GM23338 (cell line): ENCODE measurements around the gene RIPPLY2. TPM values are rescaled to one million over a fixed set of nuclear protein-coding genes. Genes with fewer than 3 reads are reported as not detected.

Experiments used
- ATAC-seq: fragments of 200-7000 bp; cut with Tn5 transposase; 3 replicates; pipeline ENCODE4 v1.9.1; 2020
- DNase-seq: peaks from one replicate; pipeline ENCODE4 v3.0.0-alpha.2; 2015; ENCODE audit warnings: low spot score
- H2AFZ ChIP-seq: fragments of 200-600 bp; sonication (generic); 2 replicates; pipeline ENCODE4 v1.8.0; 2016; ENCODE audit warnings: antibody characterized with exemption, mild to moderate bottlenecking, moderate library complexity
- H3F3A ChIP-seq: fragments of 200-600 bp; sonication (generic); replicated peaks from 2 replicates; pipeline ENCODE4 v1.8.0; 2017; ENCODE audit warnings: antibody characterized with exemption, mixed run types, low read depth
- H3K27ac ChIP-seq: fragments of 200-600 bp; sonication (generic); 2 replicates; pipeline ENCODE4 v1.6.1; 2016; ENCODE audit warnings: low read depth
- H3K27me3 ChIP-seq: fragments of 200-600 bp; sonication (generic); 2 replicates; pipeline ENCODE4 v1.8.0; 2016; ENCODE audit warnings: mild to moderate bottlenecking, mixed run types, moderate library complexity; ENCODE audit not compliant: insufficient read depth
- H3K36me3 ChIP-seq: fragments of 200-600 bp; sonication (generic); 2 replicates; pipeline ENCODE4 v1.8.0; 2016; ENCODE audit warnings: mild to moderate bottlenecking; ENCODE audit not compliant: insufficient read depth
- H3K4me1 ChIP-seq: fragments of 200-600 bp; sonication (generic); 2 replicates; pipeline ENCODE4 v1.8.0; 2016; ENCODE audit warnings: mild to moderate bottlenecking, moderate library complexity; ENCODE audit not compliant: insufficient read depth
- H3K4me2 ChIP-seq: fragments of 200-600 bp; sonication (generic); 2 replicates; pipeline ENCODE4 v1.7.1; 2017; ENCODE audit warnings: mixed run types
- H3K4me3 ChIP-seq: fragments of 200-600 bp; sonication (generic); 2 replicates; pipeline ENCODE4 v1.6.1; 2016; ENCODE audit warnings: mixed run types
- H3K79me2 ChIP-seq: fragments of 200-600 bp; sonication (generic); replicated peaks from 2 replicates; pipeline ENCODE4 v1.8.0; 2017; ENCODE audit warnings: mild to moderate bottlenecking; ENCODE audit not compliant: insufficient read depth
- H3K9me2 ChIP-seq: fragments of 200-600 bp; sonication (generic); 2 replicates; pipeline ENCODE4 v1.8.0; 2017; ENCODE audit not compliant: insufficient read depth
- H4K20me1 ChIP-seq: fragments of 200-600 bp; sonication (generic); replicated peaks from 2 replicates; pipeline ENCODE4 v1.8.0; 2017; ENCODE audit warnings: mild to moderate bottlenecking; ENCODE audit not compliant: insufficient read depth
- H3K27ac Mint-ChIP-seq: 2 replicates; pipeline ENCODE4 v1.8.0; 2020; ENCODE audit warnings: inconsistent platforms, mild to moderate bottlenecking, moderate library complexity, mixed read lengths
- H3K27me3 Mint-ChIP-seq: 3 replicates; pipeline ENCODE4 v1.8.0; 2022; ENCODE audit warnings: low read depth, mild to moderate bottlenecking, moderate library complexity, mixed read lengths, inconsistent platforms; ENCODE audit not compliant: insufficient read depth, poor library complexity
- H3K36me3 Mint-ChIP-seq: 3 replicates; pipeline ENCODE4 v1.8.0; 2021; ENCODE audit warnings: low read depth, mild to moderate bottlenecking, inconsistent platforms, moderate library complexity, mixed read lengths
- H3K4me1 Mint-ChIP-seq: 3 replicates; pipeline ENCODE4 v1.8.0; 2020; ENCODE audit warnings: mild to moderate bottlenecking, inconsistent platforms, mixed read lengths
- H3K4me3 Mint-ChIP-seq: 3 replicates; pipeline ENCODE4 v1.8.0; 2021; ENCODE audit warnings: moderate library complexity, mild to moderate bottlenecking, inconsistent platforms, mixed read lengths
- H3K9me3 Mint-ChIP-seq: 3 replicates; pipeline ENCODE4 v1.8.0; 2020; ENCODE audit warnings: moderate library complexity, mild to moderate bottlenecking, inconsistent platforms, mixed read lengths
- EZH2 ChIP-seq: fragments of 200-600 bp; sonication (generic); IDR thresholded peaks from one replicate; pipeline ENCODE4 v1.8.0; 2017; ENCODE audit warnings: antibody characterized with exemption, mild to moderate bottlenecking, low read depth; ENCODE audit not compliant: unreplicated experiment
- EZH2phosphoT487 ChIP-seq: fragments of 200-600 bp; sonication (generic); IDR thresholded peaks from one replicate; pipeline ENCODE4 v1.8.1; 2018; ENCODE audit warnings: antibody characterized with exemption; ENCODE audit not compliant: unreplicated experiment
- JUNB ChIP-seq: IDR thresholded peaks from one replicate; pipeline ENCODE4 v1.6.1; 2016; ENCODE audit warnings: antibody characterized with exemption; ENCODE audit not compliant: unreplicated experiment
- POLR2AphosphoS5 ChIP-seq: IDR thresholded peaks from 2 replicates; pipeline ENCODE4 v1.6.1; 2016; ENCODE audit warnings: antibody characterized with exemption, low read depth
- REST ChIP-seq: IDR thresholded peaks from one replicate; pipeline ENCODE4 v1.6.1; 2018; ENCODE audit warnings: antibody characterized with exemption; ENCODE audit not compliant: unreplicated experiment
- STAT1 ChIP-seq: IDR thresholded peaks from one replicate; pipeline ENCODE4 v1.6.1; 2016; ENCODE audit warnings: antibody characterized with exemption; ENCODE audit not compliant: unreplicated experiment
- ZNF114 ChIP-seq: fragments of 250-450 bp; sonication (Bioruptor Pico); IDR thresholded peaks from 2 replicates; pipeline ENCODE4 v1.5.0; 2020; ENCODE audit warnings: mild to moderate bottlenecking, moderate library complexity
- ZNF331 ChIP-seq: fragments of 250-450 bp; sonication (Bioruptor Pico); IDR thresholded peaks from 2 replicates; pipeline ENCODE4 v1.5.0; 2020; ENCODE audit warnings: low read depth, mild to moderate bottlenecking, moderate library complexity
- polyA plus RNA-seq: library from polyadenylated mRNA; unstranded; fragments of >200 nt; fragmentation: Nextera tagmentation; extraction: Ambion mirVana; gene quantifications from 2 replicates; pipeline ENCODE4 v1.2.1, GENCODE V29; 2016
- total RNA-seq: library from RNA; depleted of rRNA; stranded (reverse); fragments of >200 nt; shearing (Covaris generic); gene quantifications from 2 replicates; pipeline ENCODE4 v1.2.3, GENCODE V29; 2014
- TF ChIP-seq, protein P1 (sequence below), 2 experiments: fragments of 200-600 bp in 1 of 2; sonication (generic) in 1 of 2; conservative IDR thresholded peaks; 2 replicates each; pipeline versions ENCODE4 v1.5.1 to v1.6.1; 2016 to 2017; ENCODE audit warnings: antibody characterized with exemption in 2 of 2, low read depth in 2 of 2, mild to moderate bottlenecking in 2 of 2, moderate library complexity in 1 of 2

RIPPLY2 gene
- total and polyA plus RNA-seq, 2 experiments from 2014 or later = 3.4 to 4.0 TPM

DNA sequence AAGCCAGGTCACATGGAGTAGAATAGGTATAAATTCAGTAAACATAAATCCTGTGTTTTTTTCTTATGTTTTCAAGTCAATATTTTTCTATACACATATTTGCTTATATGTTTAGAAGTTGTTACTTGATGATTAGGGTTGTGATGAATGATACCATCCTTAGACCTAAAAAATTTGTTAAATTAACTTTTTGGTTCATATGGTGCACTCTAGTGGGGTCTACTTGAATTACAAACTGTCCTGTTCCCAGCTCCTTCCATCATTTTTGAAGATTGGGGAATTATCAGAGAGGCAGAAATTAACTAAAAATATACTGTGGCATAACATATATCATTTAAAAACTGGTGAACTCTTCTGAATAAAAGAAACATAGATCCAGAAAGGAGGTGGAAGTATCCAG lies 48.3 kb upstream of the RIPPLY2 start:
- no peak for ATAC-seq

GRCh38 chr6:83808005-83808404 lies 45.2 kb upstream of the RIPPLY2 start:
- TF ChIP-seq EZH2 = no peak
- TF ChIP-seq STAT1 = no peak
- no peak for TF ChIP-seq EZH2phosphoT487
- no peak for TF ChIP-seq ZNF331 (CRISPR knock-in tag)
- TF ChIP-seq POLR2AphosphoS5 = no peak
- no peak for TF ChIP-seq JUNB
- no peak for TF ChIP-seq REST
- no peak for TF ChIP-seq ZNF114 (CRISPR knock-in tag)
- TF ChIP-seq, protein P1, sequence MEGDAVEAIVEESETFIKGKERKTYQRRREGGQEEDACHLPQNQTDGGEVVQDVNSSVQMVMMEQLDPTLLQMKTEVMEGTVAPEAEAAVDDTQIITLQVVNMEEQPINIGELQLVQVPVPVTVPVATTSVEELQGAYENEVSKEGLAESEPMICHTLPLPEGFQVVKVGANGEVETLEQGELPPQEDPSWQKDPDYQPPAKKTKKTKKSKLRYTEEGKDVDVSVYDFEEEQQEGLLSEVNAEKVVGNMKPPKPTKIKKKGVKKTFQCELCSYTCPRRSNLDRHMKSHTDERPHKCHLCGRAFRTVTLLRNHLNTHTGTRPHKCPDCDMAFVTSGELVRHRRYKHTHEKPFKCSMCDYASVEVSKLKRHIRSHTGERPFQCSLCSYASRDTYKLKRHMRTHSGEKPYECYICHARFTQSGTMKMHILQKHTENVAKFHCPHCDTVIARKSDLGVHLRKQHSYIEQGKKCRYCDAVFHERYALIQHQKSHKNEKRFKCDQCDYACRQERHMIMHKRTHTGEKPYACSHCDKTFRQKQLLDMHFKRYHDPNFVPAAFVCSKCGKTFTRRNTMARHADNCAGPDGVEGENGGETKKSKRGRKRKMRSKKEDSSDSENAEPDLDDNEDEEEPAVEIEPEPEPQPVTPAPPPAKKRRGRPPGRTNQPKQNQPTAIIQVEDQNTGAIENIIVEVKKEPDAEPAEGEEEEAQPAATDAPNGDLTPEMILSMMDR (conservative IDR thresholded peaks at IDR 0.05; ENCODE audit: low read depth in 2 of 2) = no peak
- H3K4me1 ChIP-seq = no peaks in the 10 kb centered on the region
- peaks cover 6% of the 10 kb centered on the region for H3K9me3 Mint-ChIP-seq
- no peaks in the 10 kb centered on the region for H3K79me2 ChIP-seq
- no peaks in the 10 kb centered on the region for H3K27me3 Mint-ChIP-seq
- no peak overlapping the region for H3K27ac ChIP-seq
- H3K27ac Mint-ChIP-seq = no peak overlapping the region
- peaks cover 6% of the 10 kb centered on the region; the same call in 2 of the 3 replicates for H3K36me3 Mint-ChIP-seq
- H3K27me3 ChIP-seq = no peaks in the 10 kb centered on the region
- DNase-seq (no peak), ATAC-seq (no peak)
- no peak overlapping the region for H3K4me2 ChIP-seq
- no peaks in the 10 kb centered on the region for H3F3A ChIP-seq
- H3K4me3 Mint-ChIP-seq = no peak overlapping the region
- H4K20me1 ChIP-seq = no peaks in the 10 kb centered on the region
- H3K36me3 ChIP-seq = no peaks in the 10 kb centered on the region
- no peak overlapping the region for H2AFZ ChIP-seq
- no peak overlapping the region for H3K4me3 ChIP-seq
- H3K9me2 ChIP-seq = no peaks in the 10 kb centered on the region; the same call in 1 of the 2 replicates
- H3K4me1 Mint-ChIP-seq = peaks cover 6% of the 10 kb centered on the region

More for the DNA sequence above, 48.3 kb upstream of the RIPPLY2 start:
- Histone ChIP-seq H3K4me1 (no peaks in the 10 kb centered on the region), H3K9me2 (no peaks in the 10 kb centered on the region), H3K36me3 (no peaks in the 10 kb centered on the region), H3K27me3 (no peaks in the 10 kb centered on the region), H3K4me3 (no peak overlapping the region), H4K20me1 (no peaks in the 10 kb centered on the region), H2AFZ (no peak overlapping the region), H3K4me2 (no peak overlapping the region), H3K79me2 (no peaks in the 10 kb centered on the region), H3F3A (no peaks in the 10 kb centered on the region), H3K27ac (no peak overlapping the region)
- H3K27me3 Mint-ChIP-seq = no peaks in the 10 kb centered on the region
- peaks cover 6% of the 10 kb centered on the region; the same call in 2 of the 3 replicates for H3K36me3 Mint-ChIP-seq
- H3K27ac Mint-ChIP-seq = no peak overlapping the region
- H3K4me3 Mint-ChIP-seq = no peak overlapping the region
- H3K9me3 Mint-ChIP-seq = peaks cover 6% of the 10 kb centered on the region
- TF ChIP-seq, protein P1 (conservative IDR thresholded peaks at IDR 0.05; ENCODE audit: low read depth in 2 of 2) = peak in 1 of 2 experiments; percentile 51; a peak in 3 of 4 replicates
- no peak for TF ChIP-seq POLR2AphosphoS5
- peaks cover 6% of the 10 kb centered on the region for H3K4me1 Mint-ChIP-seq
- DNase-seq = peak; percentile 16
